GM21526 (cell line): ENCODE data around the gene LACTBL1.

Experiments used
- ATAC-seq: cut with Tn5 transposase; IDR thresholded peaks from one replicate; pipeline ENCODE4 v1.9.1; 2021; ENCODE audit warnings: moderate library complexity; ENCODE audit not compliant: unreplicated experiment, low FRiP score

LACTBL1 gene

GRCh38 chr1:22914156-22914555 lies 58.5 kb downstream of the LACTBL1 start:
- no peak for ATAC-seq

DNA sequence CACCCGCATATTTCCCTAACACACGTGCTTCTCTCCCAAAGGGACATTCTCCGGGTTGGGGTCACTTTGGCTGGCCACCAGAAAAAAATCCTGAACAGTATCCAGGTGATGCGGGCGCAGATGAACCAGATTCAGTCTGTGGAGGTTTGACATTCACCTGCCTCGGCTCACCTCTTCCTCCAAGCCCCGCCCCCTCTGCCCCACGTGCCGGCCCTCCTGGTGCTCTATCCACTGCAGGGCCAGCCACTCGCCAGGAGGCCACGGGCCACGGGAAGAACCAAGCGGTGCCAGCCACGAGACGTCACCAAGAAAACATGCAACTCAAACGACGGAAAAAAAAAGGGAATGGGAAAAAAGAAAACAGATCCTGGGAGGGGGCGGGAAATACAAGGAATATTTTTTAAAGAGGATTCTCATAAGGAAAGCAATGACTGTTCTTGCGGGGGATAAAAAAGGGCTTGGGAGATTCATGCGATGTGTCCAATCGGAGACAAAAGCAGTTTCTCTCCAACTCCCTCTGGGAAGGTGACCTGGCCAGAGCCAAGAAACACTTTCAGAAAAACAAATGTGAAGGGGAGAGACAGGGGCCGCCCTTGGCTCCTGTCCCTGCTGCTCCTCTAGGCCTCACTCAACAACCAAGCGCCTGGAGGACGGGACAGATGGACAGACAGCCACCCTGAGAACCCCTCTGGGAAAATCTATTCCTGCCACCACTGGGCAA lies 59.1 kb downstream of the LACTBL1 start:
- no peak for ATAC-seq

GRCh38 chr1:22912311-22912710 lies 60.4 kb downstream of the LACTBL1 start:
- ATAC-seq, result no peak

GRCh38 chr1:22910986-22911651 lies 61.5 kb downstream of the LACTBL1 start:
- no peak for ATAC-seq

DNA sequence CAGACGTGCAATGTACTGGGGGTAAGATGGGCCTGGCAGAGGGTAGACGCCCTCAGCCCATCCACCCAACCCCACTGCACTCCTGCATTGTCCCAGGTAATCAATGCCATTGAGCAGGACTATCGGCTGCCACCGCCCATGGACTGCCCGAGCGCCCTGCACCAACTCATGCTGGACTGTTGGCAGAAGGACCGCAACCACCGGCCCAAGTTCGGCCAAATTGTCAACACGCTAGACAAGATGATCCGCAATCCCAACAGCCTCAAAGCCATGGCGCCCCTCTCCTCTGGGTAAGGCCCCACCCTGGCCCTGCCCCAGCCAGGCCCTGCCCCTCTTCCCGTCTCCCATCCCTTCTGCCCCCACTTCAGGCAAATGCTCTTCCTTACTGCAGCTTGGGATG lies 62.4 kb downstream of the LACTBL1 start:
- ATAC-seq, result no peak

DNA sequence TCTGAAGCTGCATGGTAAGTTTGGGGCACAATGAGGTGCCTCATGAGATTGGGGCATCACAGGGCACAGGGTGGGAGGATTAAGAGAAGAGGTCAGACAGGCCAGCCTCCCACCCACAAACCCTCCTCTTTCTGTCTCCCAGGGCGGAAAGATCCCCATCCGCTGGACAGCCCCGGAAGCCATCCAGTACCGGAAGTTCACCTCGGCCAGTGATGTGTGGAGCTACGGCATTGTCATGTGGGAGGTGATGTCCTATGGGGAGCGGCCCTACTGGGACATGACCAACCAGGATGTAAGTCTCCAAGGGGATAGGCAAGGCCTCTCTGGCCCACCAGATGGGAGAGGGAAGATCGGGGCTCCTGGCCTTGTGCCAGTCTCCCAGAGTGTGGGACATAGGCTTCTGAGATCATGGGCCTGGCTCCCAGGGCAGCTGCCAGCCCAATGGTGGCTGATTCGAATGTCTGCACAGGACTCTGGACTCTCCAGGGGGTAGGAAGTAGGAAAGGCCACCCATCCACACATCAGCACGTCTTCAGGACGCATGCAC lies 63.7 kb downstream of the LACTBL1 start:
- ATAC-seq, result no peak

DNA sequence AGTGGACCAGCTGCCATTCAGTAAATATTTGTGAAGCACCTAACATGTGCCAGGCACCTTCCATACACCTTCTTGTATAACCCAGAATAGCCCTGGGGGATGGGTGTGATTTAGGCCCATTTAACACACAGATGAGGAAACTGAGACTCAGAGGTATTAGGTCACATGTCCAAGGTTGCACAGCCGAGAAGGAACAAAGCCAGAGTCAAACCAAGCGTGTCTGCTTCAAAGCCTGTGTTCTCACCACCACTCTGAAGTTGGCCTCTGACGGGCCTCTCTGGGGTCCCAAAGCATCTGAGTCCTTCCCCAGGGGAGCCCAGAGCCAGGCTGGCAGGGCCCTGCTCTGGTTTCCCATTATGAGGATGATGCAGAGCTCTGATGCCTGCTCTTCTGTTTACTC lies 65.1 kb downstream of the LACTBL1 start:
- no peak for ATAC-seq

- ATAC-seq, result no peak
Measured at GRCh38 chr1:22906968-22907367, 65.7 kb downstream of the LACTBL1 start.

GRCh38 chr1:22903113-22903512 lies 69.6 kb downstream of the LACTBL1 start:
- ATAC-seq, result no peak
